K562 (cell line): ENCODE results near the gene RAP2B. TPM values are rescaled to one million over a fixed set of nuclear protein-coding genes. Genes with fewer than 3 reads are reported as not detected.
A peak's percentile ranks its signal among the peaks of the same experiment; 100 is the strongest.

Experiments
- BACH1 ChIP-seq: fragments of 200-800 bp; sonication (Bioruptor generic); IDR thresholded peaks from 2 replicates; pipeline ENCODE4 v1.6.1; 2016; ENCODE audit warnings: missing genetic modification characterization, missing compliant biosample characterization
- CEBPZ ChIP-seq: fragments of 150-350 bp; IDR thresholded peaks from 2 replicates; pipeline ENCODE4 v1.6.1; 2014; ENCODE audit warnings: low read depth, mild to moderate bottlenecking, low read length, borderline replicate concordance
- CHAMP1 ChIP-seq: fragments of 450-650 bp; IDR thresholded peaks from 2 replicates; pipeline ENCODE4 v1.6.1; 2016; ENCODE audit warnings: mild to moderate bottlenecking
- FOSL1 ChIP-seq: fragments of 200-800 bp; sonication (Bioruptor generic); conservative IDR thresholded peaks from 2 replicates; pipeline ENCODE4 v1.6.1; 2016; ENCODE audit warnings: missing genetic modification characterization, missing compliant biosample characterization
- FOXJ3 ChIP-seq: sonication (generic); formaldehyde crosslinking; IDR thresholded peaks from 2 replicates; pipeline ENCODE4 v1.4.0; 2020; ENCODE audit warnings: mild to moderate bottlenecking, missing genetic modification reagents
- GATA2 ChIP-seq: sonication (generic); formaldehyde crosslinking; IDR thresholded peaks from 2 replicates; pipeline ENCODE4 v1.4.0; 2020; ENCODE audit warnings: mild to moderate bottlenecking, missing genetic modification reagents
- KLF6 ChIP-seq: fragments of 250-450 bp; sonication (Bioruptor Pico); IDR thresholded peaks from 2 replicates; pipeline ENCODE4 v1.4.0; 2020; ENCODE audit warnings: mild to moderate bottlenecking, moderate library complexity, borderline replicate concordance
- LARP7 ChIP-seq: fragments of 450-650 bp; IDR thresholded peaks from 2 replicates; pipeline ENCODE4 v1.6.1; 2016
- NCOA2 ChIP-seq, 2 experiments: fragments of 450-650 bp; IDR thresholded peaks; 2 replicates each; pipeline ENCODE4 v1.6.1; 2018; ENCODE audit warnings: mild to moderate bottlenecking in 2 of 2, moderate library complexity in 1 of 2; ENCODE audit not compliant: partially characterized antibody in 2 of 2
- NCOA6 ChIP-seq: fragments of 450-650 bp; IDR thresholded peaks from 2 replicates; pipeline ENCODE4 v1.6.1; 2017; ENCODE audit warnings: mild to moderate bottlenecking
- NR4A1 ChIP-seq, 2 experiments: fragments of 250-450 bp in 1 of 2; fragments of 450-650 bp in 1 of 2; sonication (Bioruptor Pico) in 1 of 2; IDR thresholded peaks; 2 replicates each; pipeline versions ENCODE4 v1.4.0 to v1.6.1; 2016 to 2020; ENCODE audit warnings: mild to moderate bottlenecking in 2 of 2, missing compliant biosample characterization in 1 of 2, missing genetic modification characterization in 1 of 2, moderate library complexity in 1 of 2
- PTTG1 ChIP-seq: fragments of 450-650 bp; IDR thresholded peaks from 2 replicates; pipeline ENCODE4 v1.6.1; 2016; ENCODE audit warnings: low read depth, mild to moderate bottlenecking, missing genetic modification characterization, missing compliant biosample characterization
- RB1 ChIP-seq: fragments of 450-650 bp; IDR thresholded peaks from 2 replicates; pipeline ENCODE4 v1.6.1; 2017; ENCODE audit warnings: low read depth, mild to moderate bottlenecking
- SMARCA4 ChIP-seq: fragments of 450-650 bp; IDR thresholded peaks from 2 replicates; pipeline ENCODE4 v1.6.1; 2016
- TRIM24 ChIP-seq, 2 experiments: fragments of 450-650 bp; IDR thresholded peaks; 2 replicates each; pipeline ENCODE4 v1.6.1; 2016
- ZHX1 ChIP-seq: fragments of 150-350 bp; conservative IDR thresholded peaks from 2 replicates; pipeline ENCODE4 v1.6.1; 2014; ENCODE audit warnings: low read length
- ZNF511 ChIP-seq: sonication (generic); formaldehyde crosslinking; IDR thresholded peaks from 2 replicates; pipeline ENCODE4 v1.8.0; 2022; ENCODE audit warnings: mild to moderate bottlenecking, missing genetic modification reagents
- ZNF586 ChIP-seq: fragments of 450-650 bp; formaldehyde crosslinking; conservative IDR thresholded peaks from 2 replicates; pipeline ENCODE4 v1.4.0; 2020; ENCODE audit warnings: mild to moderate bottlenecking, moderate library complexity
- polyA plus RNA-seq, 8 experiments: library from polyadenylated mRNA; depleted of rRNA in 4 of 8; stranded (reverse) in 5 of 8; unstranded in 3 of 8; fragments of >200 nt; fragmentation: Nextera tagmentation in 2 of 8; fragmentation: Illumina TruSeq in 1 of 8; extraction: Ambion mirVana in 2 of 8; extraction: Trizol in 1 of 8; gene quantifications; 2 replicates each; pipeline versions ENCODE4 v1.2.1 to v1.2.3, GENCODE V29; 2011 to 2014; ENCODE audit warnings: inconsistent platforms in 1 of 8, missing spikeins in 1 of 8
- total RNA-seq, 7 experiments: library from RNA; depleted of rRNA in 6 of 7; stranded (reverse); fragments of >200 nt in 6 of 7; fragmentation: Illumina TruSeq in 2 of 7; extraction: Trizol in 2 of 7; gene quantifications; 2 replicates each; pipeline versions ENCODE4 v1.2.1 to v1.2.3, GENCODE V29; 2011 to 2021; ENCODE audit warnings: low replicate concordance in 1 of 7

The RAP2B gene
- total and polyA plus RNA-seq, 9 of the 15 experiments (the other 6 are each of a cell fraction or from before 2014, with no cell fraction given): 9.4 to 31.2 (median 15.8) TPM

- no peak for TF ChIP-seq GATA2
- TF ChIP-seq NCOA6: no peak
- TF ChIP-seq CHAMP1: no peak
- no peak for TF ChIP-seq PTTG1 (tag)
- 0 out of 4 replicates have a peak, but pooled peaks of 1 of the 2 experiments have one; percentile 44 for TF ChIP-seq TRIM24 (IDR thresholded peaks at IDR 0.05)
- TF ChIP-seq NR4A1 (CRISPR knock-in tag; IDR thresholded peaks at IDR 0.05): no peak
- TF ChIP-seq NR4A1 (tag; IDR thresholded peaks at IDR 0.05): no peak
- TF ChIP-seq FOSL1 (tag): peak; percentile 77
- no peak for TF ChIP-seq RB1
- 0 out of 2 replicates have a peak, but pooled peaks have one; percentile 31 for TF ChIP-seq SMARCA4
- no peak for TF ChIP-seq KLF6 (CRISPR knock-in tag)
- no peak for TF ChIP-seq CEBPZ
- TF ChIP-seq FOXJ3: no peak
- no peak for TF ChIP-seq LARP7
- TF ChIP-seq ZNF511 (CRISPR knock-in tag): no peak
- no peak for TF ChIP-seq NCOA2 (IDR thresholded peaks at IDR 0.05; ENCODE audit: partially characterized antibody in 2 of 2)
- TF ChIP-seq BACH1: peak; percentile 76; the same call in 1 of the 2 replicates
- no peak for TF ChIP-seq ZHX1
- TF ChIP-seq ZNF586: no peak
Observed at GRCh38 chr3:153138276-153139210, 23.5 kb upstream of the RAP2B start (continued).
